HG02840 (cell line): ENCODE measurements around the gene SLC25A11.

Experiments
- ATAC-seq: cut with Tn5 transposase; IDR thresholded peaks from one replicate; pipeline ENCODE4 v1.9.1; 2021; ENCODE audit warnings: mild to moderate bottlenecking, moderate library complexity, moderate number of reproducible peaks; ENCODE audit not compliant: unreplicated experiment, low FRiP score

SLC25A11 gene

DNA sequence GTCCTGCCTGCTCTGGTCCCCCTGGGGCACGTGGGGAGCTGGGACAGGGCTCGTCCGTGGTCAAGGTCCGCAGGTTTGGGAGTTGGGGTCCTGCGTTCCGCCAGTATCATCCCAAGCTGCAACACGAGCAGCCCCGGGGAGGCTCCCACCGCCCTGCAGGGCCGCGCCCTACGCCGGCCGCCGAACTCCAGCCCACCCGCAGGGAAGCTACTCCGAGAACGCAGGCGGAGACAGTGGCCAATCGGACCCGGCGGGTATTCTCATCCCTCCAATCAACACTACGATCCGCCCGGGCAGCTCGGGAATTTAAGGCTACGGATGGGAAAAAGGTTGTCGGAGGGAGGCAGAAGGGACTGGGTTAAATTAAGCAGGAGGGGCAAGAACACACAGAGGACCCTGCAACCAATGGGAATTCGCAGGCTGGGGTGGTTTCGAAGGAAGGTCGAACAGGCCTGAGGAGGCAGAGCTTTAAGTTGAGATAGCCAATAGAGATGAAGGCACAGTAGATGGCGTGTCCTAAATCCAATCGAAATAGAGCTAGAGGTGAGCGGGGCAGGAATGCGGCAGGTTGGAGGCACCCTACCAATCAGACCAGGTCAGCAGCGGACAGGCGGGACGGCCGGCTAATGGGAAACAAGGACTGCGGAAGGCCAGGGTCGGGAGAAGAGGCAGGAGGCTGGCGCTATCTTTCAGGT, 27.1 kb upstream of the SLC25A11 start:
- peak; percentile 76 for ATAC-seq

DNA sequence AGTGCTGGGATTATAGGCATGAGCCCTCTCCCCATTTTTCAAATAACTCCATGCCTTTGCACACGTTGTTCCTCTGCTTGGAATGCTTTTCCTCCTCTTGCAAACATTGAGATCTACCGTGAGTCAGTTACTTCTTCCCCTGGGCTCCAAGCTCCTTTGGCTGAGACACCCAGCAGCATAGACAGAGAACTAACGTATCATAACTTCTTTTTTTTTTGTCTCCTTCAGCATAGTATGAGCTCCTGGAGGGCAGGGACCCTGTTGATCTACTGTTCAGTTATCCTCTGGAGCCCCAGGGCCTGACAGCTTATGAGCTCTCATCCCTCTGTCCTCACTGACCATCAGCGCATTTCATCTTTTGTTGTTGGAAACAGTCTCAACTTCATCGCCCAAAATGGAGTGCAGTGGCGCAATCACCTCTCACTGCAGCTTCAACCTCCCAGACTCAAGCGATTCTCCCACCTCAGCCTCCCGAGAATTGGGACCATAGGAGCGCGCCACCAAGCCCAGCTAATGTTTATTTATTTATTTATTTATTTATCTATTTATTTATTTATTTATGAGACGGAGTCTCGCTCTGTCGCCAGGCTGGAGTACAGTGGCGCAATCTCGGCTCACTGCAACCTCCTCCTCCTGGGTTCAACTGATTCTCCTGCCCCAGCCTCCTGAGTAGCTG, 25.6 kb upstream of the SLC25A11 start:
- ATAC-seq, result no peak

DNA sequence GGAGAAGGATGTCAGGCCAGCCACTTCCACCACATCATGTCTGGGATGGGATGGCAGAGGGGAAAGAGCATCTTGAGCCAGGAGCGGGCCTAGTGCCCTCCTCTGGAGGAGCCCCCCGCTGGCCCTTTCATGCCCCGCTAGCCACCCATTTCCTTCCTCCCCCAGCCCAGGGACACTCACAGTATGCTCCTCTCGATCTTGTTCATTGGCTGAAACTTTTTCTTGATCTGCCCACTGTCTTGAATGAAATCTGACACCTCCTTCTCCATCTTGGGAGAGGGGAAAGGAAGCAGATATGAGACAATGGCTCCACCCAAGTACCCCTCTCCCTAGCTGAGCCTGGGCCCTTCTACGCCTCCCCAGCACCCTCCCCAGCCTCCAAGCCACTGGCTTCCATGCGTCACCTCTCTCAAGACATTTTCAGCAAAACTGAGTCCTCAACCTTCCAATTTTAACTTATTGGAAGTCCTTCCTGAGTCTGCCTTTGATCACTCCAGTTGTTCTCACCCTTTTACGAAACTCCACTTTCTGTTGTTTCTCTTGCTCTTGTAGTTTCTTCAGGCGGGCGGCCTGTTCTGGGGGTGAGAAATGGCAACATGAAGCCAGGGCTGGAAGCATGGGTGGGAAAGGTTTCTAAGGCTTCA, 20.6 kb upstream of the SLC25A11 start:
- ATAC-seq, result no peak

DNA sequence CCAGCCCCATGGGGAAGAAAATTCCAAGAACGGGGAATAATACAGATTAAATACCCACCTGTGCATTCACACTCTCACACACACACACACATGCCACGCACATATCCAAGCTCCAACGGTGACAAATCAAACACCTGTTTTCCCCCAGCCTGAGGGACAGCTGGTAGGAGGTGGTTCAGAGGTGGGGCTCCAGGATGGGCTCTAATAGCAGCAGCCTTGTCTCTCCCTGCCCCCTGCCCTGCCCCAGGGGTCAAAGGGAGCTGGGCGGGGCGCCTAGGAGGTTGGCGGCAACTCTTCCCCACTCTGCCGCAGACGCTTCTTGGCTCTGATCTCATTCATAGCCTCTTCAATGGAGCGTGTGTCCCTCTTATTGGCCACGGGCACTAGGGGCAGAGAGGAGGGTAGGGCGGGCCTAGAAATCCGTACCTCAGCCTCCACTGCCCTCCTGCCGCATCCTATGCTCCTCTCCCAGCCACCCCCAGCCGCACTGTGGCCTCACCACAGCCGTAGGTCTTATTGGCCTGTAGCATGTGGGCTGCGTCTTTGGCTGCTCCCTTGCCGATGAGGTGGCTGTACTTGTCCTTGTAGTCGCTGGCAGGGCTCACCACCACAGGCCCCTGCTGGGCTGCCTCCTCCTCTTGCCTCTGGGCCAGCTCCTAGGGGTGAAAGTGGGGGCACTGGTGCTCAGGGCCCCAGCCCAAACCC, 19.6 kb upstream of the SLC25A11 start:
- ATAC-seq, result no peak

DNA sequence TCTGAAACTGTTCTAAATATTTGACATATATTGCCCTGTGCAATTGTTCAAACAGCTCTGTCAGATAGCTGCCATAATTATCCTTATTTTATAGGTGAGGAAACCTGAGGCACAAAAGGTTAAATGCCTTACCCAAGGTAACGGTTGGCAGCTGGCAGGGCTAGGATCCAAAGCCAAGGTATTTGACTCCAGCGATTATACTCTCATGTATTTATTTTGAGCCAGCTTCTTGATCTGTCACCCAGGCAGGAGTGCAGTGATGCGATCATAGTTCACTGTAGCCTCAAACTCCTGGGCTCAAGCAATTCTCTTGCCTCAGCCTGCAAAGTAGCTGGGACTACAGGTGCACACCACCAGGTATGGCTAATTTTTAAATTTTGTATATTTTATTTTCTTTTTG, 18.3 kb upstream of the SLC25A11 start:
- ATAC-seq, result no peak

DNA sequence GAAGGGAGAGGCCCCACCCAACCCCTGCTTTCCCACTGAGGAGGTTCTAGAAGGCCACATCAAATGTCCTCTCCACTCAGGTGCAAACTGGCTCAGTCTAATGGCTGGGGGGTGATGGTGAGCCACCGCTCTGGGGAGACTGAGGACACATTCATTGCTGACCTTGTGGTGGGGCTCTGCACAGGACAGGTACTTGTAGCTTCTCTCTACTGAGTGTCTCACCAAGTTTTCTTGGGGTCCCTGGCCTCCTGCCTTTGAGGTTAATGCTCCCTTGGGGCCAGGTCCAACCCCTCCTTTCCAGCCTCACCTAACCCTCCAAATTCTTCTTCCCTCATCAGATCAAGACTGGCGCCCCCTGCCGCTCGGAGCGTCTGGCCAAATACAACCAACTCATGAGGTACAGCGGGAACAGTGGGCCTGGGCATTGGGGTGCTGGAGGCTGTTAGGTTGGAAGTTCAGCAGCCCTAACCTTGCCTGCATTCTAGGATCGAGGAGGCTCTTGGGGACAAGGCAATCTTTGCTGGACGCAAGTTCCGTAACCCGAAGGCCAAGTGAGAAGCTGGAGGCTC, 16.7 kb upstream of the SLC25A11 start:
- no peak for ATAC-seq

DNA sequence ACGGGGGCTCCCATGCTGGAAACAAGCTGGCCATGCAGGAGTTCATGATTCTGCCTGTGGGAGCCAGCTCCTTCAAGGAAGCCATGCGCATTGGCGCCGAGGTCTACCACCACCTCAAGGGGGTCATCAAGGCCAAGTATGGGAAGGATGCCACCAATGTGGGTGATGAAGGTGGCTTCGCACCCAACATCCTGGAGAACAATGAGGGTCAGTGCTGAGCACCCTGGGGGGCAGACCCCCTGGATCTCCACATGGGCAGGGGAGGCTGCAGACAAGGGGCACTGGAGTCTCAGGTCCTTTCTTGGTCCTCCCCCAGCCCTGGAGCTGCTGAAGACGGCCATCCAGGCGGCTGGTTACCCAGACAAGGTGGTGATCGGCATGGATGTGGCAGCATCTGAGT, 15.2 kb upstream of the SLC25A11 start:
- ATAC-seq, result no peak

DNA sequence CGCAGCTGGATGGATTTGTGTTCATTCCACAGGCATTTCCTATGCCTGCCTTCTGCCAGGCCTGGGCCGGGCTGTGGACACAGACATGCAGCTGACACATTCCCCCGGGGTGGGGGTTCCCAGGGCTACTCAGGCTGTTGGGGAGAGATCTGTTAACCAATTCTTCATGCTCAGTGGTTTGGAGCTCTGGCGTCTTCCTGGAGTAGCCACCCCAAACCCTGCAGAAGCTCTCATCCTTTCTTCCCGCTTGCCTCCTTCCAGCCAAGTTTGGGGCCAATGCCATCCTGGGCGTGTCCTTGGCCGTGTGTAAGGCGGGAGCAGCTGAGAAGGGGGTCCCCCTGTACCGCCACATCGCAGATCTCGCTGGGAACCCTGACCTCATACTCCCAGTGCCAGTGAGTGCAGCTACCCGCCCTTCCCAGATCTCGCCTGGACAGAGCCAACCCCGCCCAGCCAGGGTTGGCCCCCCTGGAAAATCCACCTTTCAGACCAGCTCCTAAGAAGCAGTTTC, 13.7 kb upstream of the SLC25A11 start:
- no peak for ATAC-seq

DNA sequence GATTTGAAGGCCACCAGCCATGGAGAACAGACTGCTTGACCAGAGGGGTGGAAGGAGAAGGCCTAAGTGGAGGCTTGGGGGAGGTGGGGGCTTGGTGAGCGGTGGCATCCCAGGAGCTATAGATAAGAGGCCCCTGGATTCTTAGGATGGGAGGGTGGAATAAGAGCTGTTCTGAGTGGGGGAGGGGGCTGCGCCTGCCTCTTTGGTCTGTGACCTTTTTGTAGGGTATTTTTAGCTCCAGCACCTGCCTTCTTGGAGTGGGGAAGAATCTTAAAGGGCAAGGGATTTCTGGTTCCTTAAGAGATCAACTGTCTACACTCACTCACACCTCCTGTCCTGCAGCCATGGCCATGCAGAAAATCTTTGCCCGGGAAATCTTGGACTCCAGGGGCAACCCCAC, 11.6 kb upstream of the SLC25A11 start:
- no peak for ATAC-seq

DNA sequence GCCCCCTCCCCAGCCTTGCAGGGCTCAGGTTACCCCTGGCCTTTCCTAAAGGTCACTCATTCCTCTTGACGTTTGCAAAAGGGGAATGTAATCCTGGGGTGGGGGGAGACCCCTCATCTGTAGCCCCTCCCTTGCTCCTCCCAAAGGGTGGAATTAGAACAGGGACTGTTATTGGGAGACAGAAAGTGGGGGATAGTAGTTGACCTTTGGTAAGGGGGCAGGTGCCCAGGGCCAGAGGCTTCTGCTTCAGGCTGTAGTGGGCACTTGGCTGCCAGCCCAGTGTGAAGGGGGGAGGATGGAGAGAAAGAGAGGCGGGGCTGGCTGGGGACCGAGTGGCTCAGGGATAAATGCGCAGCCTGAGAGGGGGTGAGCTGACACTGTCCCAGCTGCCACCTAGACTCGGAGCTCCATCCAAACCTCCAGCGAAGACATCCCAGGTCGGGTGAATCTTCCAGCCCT, 10.9 kb upstream of the SLC25A11 start, which contains the start of gene ENO3:
Gene ENO3, plus strand, starts transcription at position 374 of the 459 bp plus-strand sequence. CDS start 711 bp downstream, outside the sequence.
- no peak for ATAC-seq

DNA sequence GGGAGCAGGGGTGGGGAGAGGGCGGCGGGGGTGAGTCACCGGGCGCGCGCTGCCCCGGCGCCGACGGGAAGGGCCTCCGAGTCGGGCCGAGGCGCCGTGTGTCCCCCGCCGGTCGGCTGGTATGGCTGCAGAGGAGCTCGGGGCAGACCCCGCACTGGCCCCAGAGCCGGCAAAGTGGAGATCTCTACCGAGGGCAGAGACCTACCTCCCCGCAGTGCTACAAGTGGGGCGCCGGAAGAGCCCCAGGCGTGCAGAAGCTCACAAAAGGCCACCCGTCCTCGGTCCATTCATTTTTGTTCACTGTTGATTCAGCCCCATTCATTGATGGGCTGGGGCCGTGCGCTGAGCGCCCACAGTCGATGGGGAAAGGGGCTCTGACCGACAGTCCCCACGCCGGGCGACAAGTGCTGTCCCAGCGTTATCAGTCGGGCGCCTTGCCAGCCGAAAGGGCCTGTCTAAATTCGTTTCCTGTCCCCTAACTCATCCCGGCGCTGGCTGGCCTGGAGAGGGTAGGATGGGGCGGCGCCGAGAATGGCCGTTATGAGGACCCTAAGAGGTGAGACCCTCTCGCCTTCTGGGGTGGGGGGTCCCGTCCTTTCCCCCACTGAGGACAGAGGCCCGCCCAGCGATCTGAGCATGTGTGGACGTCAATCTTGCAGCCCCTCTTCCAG, 10.4 kb upstream of the SLC25A11 start:
- ATAC-seq, result no peak

DNA sequence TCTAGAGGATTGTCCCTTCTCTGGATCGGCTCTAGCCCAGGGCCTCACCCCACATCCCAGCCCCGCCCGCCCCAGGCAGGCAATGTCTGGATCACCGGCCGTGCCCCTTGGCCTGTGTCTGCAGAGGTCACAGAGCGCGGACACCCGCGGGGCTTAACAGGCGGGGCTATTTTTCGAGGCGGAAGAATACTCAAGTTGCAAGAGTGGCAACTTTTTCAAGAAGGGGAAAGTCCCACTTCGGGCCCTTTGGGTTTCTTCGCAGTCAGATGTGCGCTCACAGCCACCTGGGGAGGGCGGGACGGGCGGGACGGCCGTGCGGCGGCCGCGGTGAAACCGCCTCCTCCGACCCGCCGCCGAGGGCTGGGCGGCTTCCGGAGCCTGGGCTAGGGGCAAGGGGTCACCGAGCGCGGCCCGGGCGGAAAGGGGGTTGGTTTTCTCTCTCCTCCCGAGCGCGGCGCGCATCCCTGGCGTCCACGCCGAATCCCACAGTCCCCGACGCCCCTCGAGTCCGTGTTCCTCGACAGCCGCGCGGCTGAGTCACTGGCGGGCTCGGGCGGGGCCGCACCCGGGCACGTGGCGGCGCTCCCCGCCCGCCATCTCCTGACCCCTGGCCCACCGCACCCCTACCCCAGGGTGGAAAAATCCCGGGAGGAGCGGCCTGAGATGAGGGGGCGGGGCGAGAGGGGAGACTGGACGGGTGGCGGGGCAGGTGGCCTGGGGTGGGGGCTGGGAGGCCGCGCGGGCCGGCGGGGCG, 9.7 kb upstream of the SLC25A11 start:
- peak; percentile 30 for ATAC-seq

DNA sequence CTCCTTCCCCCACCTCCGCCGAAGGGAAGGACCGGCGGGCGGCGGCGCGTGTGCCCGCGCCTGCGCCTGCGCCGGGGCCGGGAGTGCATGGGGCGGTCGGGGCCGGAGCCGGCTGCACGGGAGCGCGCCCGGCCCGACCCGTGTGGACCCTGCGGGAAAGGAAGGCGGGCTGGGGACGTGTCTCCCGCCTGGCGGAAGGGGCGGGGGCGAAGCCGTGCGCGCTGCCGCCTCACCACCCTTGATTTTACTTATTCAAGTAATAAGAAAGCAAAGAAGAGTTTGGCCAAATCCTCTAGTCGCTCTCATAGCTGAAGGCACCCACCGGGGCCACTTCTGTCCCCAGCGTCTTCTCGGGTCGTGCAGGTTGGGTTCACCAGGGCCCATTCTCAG, 9.1 kb upstream of the SLC25A11 start:
- ATAC-seq, result peak; percentile 38

DNA sequence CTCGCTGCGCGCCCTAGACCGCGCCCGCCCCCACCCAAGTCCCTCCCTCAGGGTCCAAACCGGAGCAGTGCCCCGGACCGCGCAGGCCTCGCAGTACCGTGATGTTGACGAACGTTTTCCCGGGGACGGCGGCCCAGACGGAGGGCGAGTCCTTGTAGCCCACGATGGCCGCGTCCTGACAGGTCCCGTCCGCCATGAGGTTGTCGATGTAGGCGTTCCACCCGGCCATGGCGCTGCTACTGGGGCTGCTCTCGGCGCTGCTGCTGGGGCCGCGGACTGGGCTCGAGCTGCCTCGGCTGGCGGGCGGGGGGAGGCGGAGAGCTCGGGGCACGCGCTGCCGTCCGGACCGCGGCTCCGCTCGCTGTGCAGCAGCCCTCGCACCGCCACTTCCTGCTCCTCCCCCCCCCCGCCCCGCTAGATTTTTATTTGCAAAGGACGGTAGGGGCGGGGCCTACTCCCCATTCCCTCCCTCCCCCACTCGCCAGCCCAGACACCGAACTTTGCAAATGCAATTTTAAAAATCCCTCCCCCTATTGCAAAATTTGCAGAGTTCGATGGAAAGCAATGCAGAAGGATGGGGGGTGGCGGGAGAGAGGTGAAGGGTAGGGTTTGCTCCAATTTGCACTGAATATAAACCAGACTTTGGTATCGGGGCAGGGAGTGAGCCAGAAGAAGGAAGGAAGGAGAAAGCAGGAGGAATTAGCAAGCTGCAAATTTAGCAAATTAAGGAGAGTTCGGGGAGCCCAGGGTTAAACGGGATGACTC, 8.5 kb upstream of the SLC25A11 start, which contains the start of gene PFN1:
Gene PFN1, minus strand, starts transcription at position 365 of the 765 bp plus-strand sequence. Its CDS starts 136 bp downstream, at position 229.
- peak; percentile 28 for ATAC-seq

DNA sequence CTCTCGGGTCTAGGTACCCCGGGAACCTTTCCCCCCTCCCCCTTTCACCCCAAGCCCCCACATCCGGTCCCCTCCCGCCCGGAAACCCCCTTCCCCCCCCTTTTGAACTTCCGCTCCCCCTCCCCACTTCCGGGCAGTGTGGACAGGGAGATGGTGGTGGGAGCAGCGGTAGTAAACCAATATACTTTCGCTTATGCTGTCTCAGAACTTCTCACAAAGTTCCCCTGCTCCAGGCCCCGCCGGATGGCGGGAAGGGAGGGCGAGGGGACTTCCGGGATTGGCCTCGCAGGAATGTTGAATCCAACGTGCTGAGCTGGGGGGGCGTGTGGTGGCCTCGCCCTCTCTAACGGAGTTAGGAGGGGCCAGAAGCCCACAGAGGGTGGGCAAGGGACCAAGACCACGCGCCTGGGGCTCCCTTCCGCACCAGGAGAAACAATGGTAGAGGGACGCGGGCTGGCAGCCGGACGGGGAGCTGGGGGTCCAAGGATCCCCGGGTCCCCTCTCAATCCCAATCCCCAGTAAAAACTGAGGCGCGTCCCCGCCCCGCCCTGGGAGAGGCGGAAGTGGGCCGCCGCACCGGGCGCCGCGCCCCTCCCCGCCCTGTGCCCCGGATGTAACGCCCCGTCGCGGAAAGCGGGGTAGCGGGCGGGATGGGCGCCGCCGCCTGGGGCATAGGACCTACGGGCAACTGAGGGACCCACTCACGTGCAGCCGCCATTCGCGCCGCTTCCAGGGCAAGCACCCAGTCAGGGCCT, 7.7 kb upstream of the SLC25A11 start:
- ATAC-seq, result peak; percentile 17

DNA sequence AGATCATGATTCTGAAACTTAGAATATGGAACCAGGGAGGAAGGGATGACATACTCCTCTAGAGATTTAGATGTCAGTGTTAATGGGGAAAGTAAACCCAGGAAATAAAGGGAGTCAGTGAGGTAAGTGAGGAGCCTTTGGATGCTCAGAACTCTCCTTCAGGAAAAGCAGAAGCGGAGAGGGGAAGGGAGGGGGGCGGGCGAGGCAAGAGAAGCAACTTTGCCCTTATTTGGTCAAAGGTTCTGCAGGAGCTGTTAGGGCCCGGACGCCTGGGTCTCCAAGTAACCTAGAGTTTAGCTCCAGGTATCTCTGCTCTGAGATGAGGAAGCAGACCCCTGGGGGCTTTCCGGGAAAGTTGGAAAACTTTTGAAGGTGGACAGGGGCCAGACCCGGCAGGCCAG, 7.2 kb upstream of the SLC25A11 start:
- no peak for ATAC-seq

DNA sequence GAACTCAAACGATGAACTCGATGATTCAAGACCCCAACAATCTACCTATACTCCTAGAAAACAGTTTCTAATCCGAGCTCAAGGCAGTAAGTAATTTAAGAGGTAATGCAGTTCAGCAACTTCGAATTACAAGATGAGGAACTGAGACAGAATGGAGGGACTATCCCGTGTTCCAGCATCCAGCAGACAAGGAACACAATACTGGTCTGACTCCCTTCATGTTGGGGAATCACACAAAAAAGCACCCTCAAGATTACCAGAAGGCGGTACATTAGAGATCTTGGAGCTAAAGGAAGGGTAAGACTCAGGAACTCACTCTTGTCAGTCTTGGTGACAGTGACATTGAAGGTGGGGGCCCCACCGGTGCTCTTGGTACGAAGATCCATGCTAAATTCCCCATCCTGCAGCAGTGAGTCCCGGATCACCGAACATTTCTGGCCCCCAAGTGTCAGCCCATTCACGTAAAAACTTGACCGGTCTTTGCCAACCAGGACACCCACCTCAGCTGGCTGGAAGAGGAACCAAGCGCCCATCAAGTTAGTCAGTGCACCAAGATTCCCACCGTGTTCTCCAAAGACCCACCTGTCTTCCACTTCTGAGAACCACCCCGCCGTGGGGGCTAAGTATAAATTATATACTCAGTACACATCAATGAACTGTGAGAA, 6.6 kb upstream of the SLC25A11 start:
- no peak for ATAC-seq
